Trophoblast cell (in vitro differentiated cells and primary cell): ENCODE results near the gene ALDH3B1.
"Not testable (repeated sequence)": the region's sequence is repeated elsewhere in the genome, so short reads cannot be mapped to it uniquely, and the experiment has no call there.

Experiments used
- DNase-seq, 2 donors: peaks; one replicate each; pipeline ENCODE4 v3.0.0-alpha.2; 2016
- H2AFZ ChIP-seq: 2 replicates; pipeline ENCODE4 v1.6.1; 2013; ENCODE audit warnings: low read length, moderate library complexity, mild to moderate bottlenecking; ENCODE audit not compliant: insufficient read depth, poor library complexity
- H2AK5ac ChIP-seq: 2 replicates; pipeline ENCODE4 v1.6.1; 2013; ENCODE audit warnings: mild to moderate bottlenecking, low read length
- H2BK120ac ChIP-seq: 2 replicates; pipeline ENCODE4 v1.6.1; 2013; ENCODE audit warnings: low read length, mild to moderate bottlenecking, moderate library complexity; ENCODE audit not compliant: insufficient read depth, poor library complexity
- H2BK12ac ChIP-seq: 2 replicates; pipeline ENCODE4 v1.6.1; 2013; ENCODE audit warnings: mild to moderate bottlenecking, low read length, moderate library complexity
- H2BK5ac ChIP-seq: 2 replicates; pipeline ENCODE4 v1.6.1; 2013; ENCODE audit warnings: low read length, low read depth, moderate library complexity, mild to moderate bottlenecking; ENCODE audit not compliant: poor library complexity
- H3K14ac ChIP-seq: 2 replicates; pipeline ENCODE4 v1.6.1; 2013; ENCODE audit warnings: mild to moderate bottlenecking, low read length
- H3K18ac ChIP-seq: 2 replicates; pipeline ENCODE4 v1.6.1; 2013; ENCODE audit warnings: mild to moderate bottlenecking, low read length
- H3K23ac ChIP-seq: 2 replicates; pipeline ENCODE4 v1.6.1; 2013; ENCODE audit warnings: low read length
- H3K27ac ChIP-seq: 2 replicates; pipeline ENCODE4 v1.5.1; 2013; ENCODE audit warnings: low read depth, mild to moderate bottlenecking, inconsistent platforms, low read length, moderate library complexity
- H3K27me3 ChIP-seq: 2 replicates; pipeline ENCODE4 v1.6.1; 2013; ENCODE audit warnings: inconsistent platforms, mild to moderate bottlenecking, low read length, moderate library complexity; ENCODE audit not compliant: insufficient read depth
- H3K36me3 ChIP-seq, 2 experiments: 1 replicate in 1 of 2; 2 replicates in 1 of 2; pipeline ENCODE4 v1.6.1; 2013; ENCODE audit warnings: low read length in 2 of 2, mild to moderate bottlenecking in 2 of 2, moderate library complexity in 1 of 2; ENCODE audit not compliant: insufficient read depth in 2 of 2, control insufficient read depth in 1 of 2
- H3K4ac ChIP-seq: 2 replicates; pipeline ENCODE4 v1.6.1; 2013; ENCODE audit warnings: low read depth, mild to moderate bottlenecking, low read length, moderate library complexity
- H3K4me1 ChIP-seq, 2 experiments: 1 replicate in 1 of 2; 2 replicates in 1 of 2; pipeline ENCODE4 v1.6.1; 2013; ENCODE audit warnings: low read length in 2 of 2, mild to moderate bottlenecking in 2 of 2, moderate library complexity in 1 of 2; ENCODE audit not compliant: insufficient read depth in 2 of 2, control insufficient read depth in 1 of 2
- H3K4me2 ChIP-seq: 2 replicates; pipeline ENCODE4 v1.6.1; 2013; ENCODE audit warnings: inconsistent platforms, mild to moderate bottlenecking, low read length, moderate library complexity
- H3K4me3 ChIP-seq: 2 replicates; pipeline ENCODE4 v1.5.1; 2013; ENCODE audit warnings: mild to moderate bottlenecking, low read depth, low read length, inconsistent platforms
- H3K79me1 ChIP-seq: one replicate; pipeline ENCODE4 v1.6.1; 2013; ENCODE audit warnings: low read length
- H3K79me2 ChIP-seq: 2 replicates; pipeline ENCODE4 v1.6.1; 2013; ENCODE audit warnings: low read length, mild to moderate bottlenecking; ENCODE audit not compliant: control insufficient read depth, insufficient read depth, poor library complexity
- H3K9ac ChIP-seq: 2 replicates; pipeline ENCODE4 v1.6.1; 2013; ENCODE audit warnings: mild to moderate bottlenecking, low read length
- H3K9me3 ChIP-seq: 2 replicates; pipeline ENCODE4 v1.6.1; 2013; ENCODE audit warnings: low read depth, mild to moderate bottlenecking, control low read depth, inconsistent platforms, low read length; ENCODE audit not compliant: insufficient read depth
- H4K12ac ChIP-seq: 2 replicates; pipeline ENCODE4 v1.6.1; 2013; ENCODE audit warnings: low read depth, mild to moderate bottlenecking, low read length, moderate library complexity
- H4K8ac ChIP-seq: 2 replicates; pipeline ENCODE4 v1.6.1; 2013; ENCODE audit warnings: low read depth, mild to moderate bottlenecking, low read length, moderate library complexity
- H4K91ac ChIP-seq: one replicate; pipeline ENCODE4 v1.6.1; 2013; ENCODE audit warnings: low read depth, mild to moderate bottlenecking, low read length, moderate library complexity
- WGBS: extraction: QIAGEN DNeasy Blood & Tissue Kit; methylation state at CpG from one replicate; pipeline ENCODE4 v1.1.7; 2013; ENCODE audit warnings: missing lambda C conversion rate; ENCODE audit not compliant: insufficient read length, insufficient coverage; ENCODE audit errors: extremely low coverage; 5-methylcytosine and 5-hydroxymethylcytosine counted together

The ALDH3B1 gene

DNA sequence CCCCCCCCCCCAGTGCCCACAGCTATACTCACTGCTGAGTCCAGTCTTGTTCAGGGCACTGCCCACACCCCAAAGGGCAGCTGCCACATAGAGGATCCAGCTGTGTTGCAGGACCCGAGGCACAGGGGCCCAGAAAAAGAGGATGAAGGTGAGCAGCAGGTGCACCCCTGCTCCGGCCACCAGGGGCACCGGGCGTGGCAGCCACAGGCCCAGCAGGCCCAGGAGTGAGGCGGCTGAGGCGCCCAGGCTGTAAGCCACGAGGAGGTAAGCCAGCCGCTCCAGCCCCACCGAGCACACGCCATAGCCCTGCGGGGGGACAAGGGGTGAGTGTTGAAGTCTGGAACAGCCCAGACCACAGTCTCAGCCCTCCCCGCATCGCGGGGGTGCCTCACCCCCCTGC, 14.5 kb upstream of the ALDH3B1 start:
- WGBS: no CpG with 5 or more reads among the region's 14 CpGs

DNA sequence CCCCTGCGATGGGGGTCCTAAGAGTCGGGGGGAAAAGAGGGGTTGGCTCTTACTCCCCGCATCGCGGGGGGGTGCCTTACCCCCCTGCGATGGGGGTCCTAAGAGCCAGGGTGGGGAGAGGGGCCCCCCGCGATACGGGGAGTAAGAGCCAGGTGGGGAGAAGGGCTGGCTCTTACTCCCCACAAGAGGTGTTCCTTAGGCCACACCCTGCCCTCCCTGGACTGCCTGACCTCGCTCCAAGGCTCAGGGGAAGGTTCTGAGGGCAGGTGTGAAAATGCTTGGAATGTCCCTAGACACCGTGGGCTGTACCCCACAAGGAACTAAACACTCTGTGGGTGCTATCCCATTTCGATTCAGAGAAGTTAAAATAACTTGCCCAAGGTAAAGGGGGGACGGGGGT, 14.1 kb upstream of the ALDH3B1 start:
- Histone ChIP-seq H2BK120ac (no peak overlapping the region), H2AFZ (no peak overlapping the region), H3K36me3 (no peaks in the 10 kb centered on the region), H3K9me3 (peaks cover 3% of the 10 kb centered on the region), H3K14ac (no peak overlapping the region), H3K9ac (no peak overlapping the region), H4K8ac (no peak overlapping the region), H3K18ac (no peak overlapping the region), H3K27ac (no peak overlapping the region), H3K4me2 (no peak overlapping the region), H4K12ac (no peak overlapping the region), H3K79me2 (no peaks in the 10 kb centered on the region), H3K4me1 (peaks cover 2 to 4% of the 10 kb centered on the region in 2 experiments), H3K4ac (no peak overlapping the region), H3K23ac (no peak overlapping the region), H2BK12ac (no peak overlapping the region), H3K27me3 (peaks cover 3% of the 10 kb centered on the region), H2BK5ac (no peak overlapping the region), H4K91ac (no peak overlapping the region), H3K4me3 (no peak overlapping the region), H2AK5ac (no peak overlapping the region), H3K79me1 (no peaks in the 10 kb centered on the region)
- no peak for DNase-seq
- no CpG with 5 or more reads among the region's 13 CpGs for WGBS

More for the DNA sequence above, 14.5 kb upstream of the ALDH3B1 start:
- H2AK5ac ChIP-seq, H3K79me1 ChIP-seq, H3K18ac ChIP-seq, H3K14ac ChIP-seq, H4K12ac ChIP-seq, H4K91ac ChIP-seq, H3K36me3 ChIP-seq, H2BK12ac ChIP-seq, H3K27me3 ChIP-seq, H3K9me3 ChIP-seq, H4K8ac ChIP-seq, H3K27ac ChIP-seq, H3K9ac ChIP-seq, H3K4me2 ChIP-seq, H2BK5ac ChIP-seq, H3K4ac ChIP-seq, H3K23ac ChIP-seq, H2BK120ac ChIP-seq, H3K4me1 ChIP-seq, DNase-seq, H2AFZ ChIP-seq, H3K79me2 ChIP-seq, H3K4me3 ChIP-seq: not testable (repeated sequence)

DNA sequence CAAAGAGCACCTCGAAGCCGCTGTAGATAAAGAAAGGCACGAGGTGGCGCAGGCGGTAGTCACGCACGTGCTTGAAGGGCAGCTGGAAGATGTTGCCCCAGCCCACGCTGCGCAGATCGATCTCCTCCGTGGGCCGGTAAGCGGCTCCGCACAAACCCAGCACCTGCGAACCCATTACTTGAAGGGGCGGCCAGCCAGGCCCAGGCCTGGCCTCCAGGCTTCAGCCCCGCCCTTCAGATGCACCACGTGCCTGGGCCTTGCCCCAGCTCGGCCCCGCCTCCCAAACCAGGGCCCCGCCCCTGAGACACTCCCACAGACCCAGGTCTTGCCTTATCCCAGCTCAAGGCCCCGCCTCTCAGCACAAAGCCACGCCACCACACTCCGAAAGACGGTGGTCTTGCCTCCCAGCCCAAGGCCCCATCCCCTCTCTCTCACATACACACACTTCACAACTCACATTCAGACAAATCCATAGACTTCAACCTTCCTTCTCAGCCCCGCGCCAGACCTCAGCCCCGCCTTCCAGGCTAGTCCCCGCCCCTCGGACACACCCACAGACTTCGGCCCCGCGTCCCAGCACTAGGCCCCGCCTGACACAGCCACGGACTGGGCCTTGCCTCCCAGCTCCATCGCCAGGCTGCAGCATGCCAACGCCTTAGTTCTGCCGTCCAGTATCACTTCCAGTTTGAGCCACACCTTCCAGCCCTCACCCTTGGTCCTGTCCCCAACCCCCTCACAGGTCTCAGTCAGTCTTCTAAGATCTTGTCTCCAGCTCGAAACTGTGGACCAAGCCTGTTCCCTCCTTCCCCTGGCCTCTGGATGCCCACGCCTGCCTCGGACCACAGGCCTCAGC, 13.3 kb upstream of the ALDH3B1 start:
- Histone ChIP-seq H4K12ac (no peak overlapping the region), H2BK120ac (no peak overlapping the region), H3K18ac (no peak overlapping the region), H3K4ac (no peak overlapping the region), H2AFZ (no peak overlapping the region), H3K9me3 (peaks cover 3% of the 10 kb centered on the region), H3K14ac (no peak overlapping the region), H3K79me1 (no peaks in the 10 kb centered on the region), H3K36me3 (no peaks in the 10 kb centered on the region), H3K23ac (no peak overlapping the region), H2AK5ac (no peak overlapping the region), H3K4me3 (no peak overlapping the region), H3K9ac (no peak overlapping the region), H3K79me2 (no peaks in the 10 kb centered on the region), H3K27me3 (no peaks in the 10 kb centered on the region), H3K27ac (no peak overlapping the region), H2BK12ac (no peak overlapping the region), H3K4me1 (peaks cover 2 to 4% of the 10 kb centered on the region in 2 experiments), H4K91ac (no peak overlapping the region), H3K4me2 (peak overlapping the region; percentile 44), H2BK5ac (no peak overlapping the region), H4K8ac (no peak overlapping the region)
- WGBS: no CpG with 5 or more reads among the region's 41 CpGs
- DNase-seq: peak; percentile 65 to 83

DNA sequence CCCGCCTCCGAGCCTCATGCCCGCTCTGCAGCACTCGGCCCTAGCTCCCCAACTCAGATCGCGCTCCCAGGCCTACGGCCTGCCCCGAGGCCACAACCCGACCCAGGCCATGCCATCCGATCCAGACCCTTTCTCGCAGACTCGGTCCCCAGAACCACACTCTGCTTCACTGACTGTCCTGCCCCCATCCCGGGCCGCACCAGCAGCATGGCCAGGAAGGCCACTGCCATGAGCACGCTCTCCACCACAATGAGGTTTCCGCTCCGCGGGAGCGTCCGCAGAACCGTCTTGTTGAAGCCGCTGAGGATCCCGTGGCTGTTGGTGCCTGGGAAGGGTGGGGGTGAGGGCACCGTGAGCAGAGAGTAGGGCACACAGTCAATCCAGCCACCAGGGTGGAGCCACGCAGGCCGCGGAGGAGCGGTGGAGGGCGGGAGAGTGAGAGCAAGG, 12.6 kb upstream of the ALDH3B1 start:
- Histone ChIP-seq H3K79me1 (no peaks in the 10 kb centered on the region), H3K4me2 (no peak overlapping the region), H2BK12ac (no peak overlapping the region), H3K27ac (no peak overlapping the region), H3K14ac (no peak overlapping the region), H3K9ac (no peak overlapping the region), H3K18ac (no peak overlapping the region), H4K91ac (no peak overlapping the region), H3K23ac (no peak overlapping the region), H3K9me3 (peaks cover 3% of the 10 kb centered on the region), H3K79me2 (no peaks in the 10 kb centered on the region), H3K27me3 (no peaks in the 10 kb centered on the region), H4K8ac (no peak overlapping the region), H2AFZ (no peak overlapping the region), H2BK5ac (no peak overlapping the region), H2AK5ac (no peak overlapping the region), H3K36me3 (no peaks in the 10 kb centered on the region), H3K4me3 (no peak overlapping the region), H3K4me1 (peaks cover 2 to 4% of the 10 kb centered on the region in 2 experiments), H4K12ac (no peak overlapping the region), H2BK120ac (no peak overlapping the region), H3K4ac (no peak overlapping the region)
- no peak for DNase-seq
- no CpG with 5 or more reads among the region's 29 CpGs for WGBS
